ENCODE measurements around the gene KCNC4. TPM values are rescaled to one million over a fixed set of nuclear protein-coding genes. Genes with fewer than 3 reads are reported as not detected.

The KCNC4 gene
- total and polyA plus RNA-seq, 2 of the 4 experiments (the other 2 are of a cell fraction), result 0.18 to 2.3 TPM

DNA sequence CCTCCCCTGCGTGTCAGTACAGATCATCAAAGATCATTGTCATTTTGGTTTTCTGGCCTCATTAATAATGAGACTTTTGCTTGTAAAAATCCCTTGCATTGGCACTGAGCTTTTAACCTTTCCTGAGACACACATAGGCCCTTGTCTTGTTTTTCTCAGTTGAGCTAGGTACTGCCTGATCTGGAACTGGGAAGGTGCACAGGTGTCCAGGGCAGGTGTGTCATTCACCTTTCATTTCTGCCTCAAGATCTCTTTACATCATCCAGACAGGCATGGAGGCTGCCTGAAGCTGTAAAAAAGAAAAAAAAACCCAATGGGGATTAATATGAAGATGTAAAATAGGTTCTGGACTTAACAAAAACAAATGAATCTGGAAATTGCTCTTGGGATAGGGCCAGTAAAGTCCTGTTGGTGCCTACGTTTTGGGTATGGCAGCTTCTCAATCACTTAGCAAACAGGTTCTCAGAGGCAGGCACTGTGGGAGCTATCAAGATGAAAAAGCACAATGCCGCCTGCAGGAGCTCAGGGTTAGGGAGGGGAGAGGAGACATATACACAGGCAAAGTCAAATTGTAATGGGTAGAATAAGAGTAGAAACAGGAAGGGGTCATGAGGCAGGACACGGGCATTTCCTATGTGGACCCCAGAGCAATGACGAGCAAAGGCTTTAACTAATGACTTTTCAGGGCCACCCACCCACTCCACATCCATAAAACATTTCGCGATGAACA, 1.0 kb upstream of the KCNC4 start:
- Histone ChIP-seq H3K18ac (ENCODE audit: low read depth, low read length) (no peak overlapping the region), H3K56ac (ENCODE audit: extremely low read depth, insufficient read depth, low read length) (no peak overlapping the region), H3K4me3 (ENCODE audit: insufficient read depth, low read depth, low read length) (no peak overlapping the region), H2BK5ac (ENCODE audit: low read depth, low read length, poor library complexity, severe bottlenecking) (no peak overlapping the region), H4K5ac (ENCODE audit: low read depth, low read length) (no peak overlapping the region), H2AFZ (replicated peaks; ENCODE audit: low read length, poor library complexity) (peak overlapping the region; percentile 94), H3K27me3 (ENCODE audit: control insufficient read depth, insufficient read depth, low read length) (peaks cover 42% of the 10 kb centered on the region), H2BK20ac (ENCODE audit: low read depth, low read length) (no peak overlapping the region), H3K9ac (ENCODE audit: low read depth, low read length) (no peak overlapping the region), H4K91ac (ENCODE audit: insufficient read depth, low read depth, low read length) (no peak overlapping the region), H3K14ac (replicated peaks; ENCODE audit: low read depth, low read length) (no peak overlapping the region), H4K20me1 (ENCODE audit: insufficient read depth, low read length) (peaks cover 3% of the 10 kb centered on the region), H3K4ac (ENCODE audit: low read depth, low read length) (no peak overlapping the region), H3K79me1 (ENCODE audit: low read depth in 1 of 2, low read length in 2 of 2) (no peaks in the 10 kb centered on the region), H4K8ac (ENCODE audit: low read depth in 2 of 2, low read length in 2 of 2) (peak overlapping the region in 1 of 2 experiments; percentile 95; a peak in 1 of 4 replicates), H2AK9ac (replicated peaks; ENCODE audit: low read depth, low read length, poor library complexity) (peak overlapping the region; percentile 53), H3K4me2 (ENCODE audit: low read depth, low read length) (no peak overlapping the region), H3K36me3 (ENCODE audit: control insufficient read depth, insufficient read depth, low read length) (no peaks in the 10 kb centered on the region), H3K23ac (ENCODE audit: low read depth, low read length) (no peak overlapping the region), H3K9me1 (ENCODE audit: insufficient read depth, low read length) (no peaks in the 10 kb centered on the region), H3K9me3 (ENCODE audit: control insufficient read depth, insufficient read depth, low read length) (no peaks in the 10 kb centered on the region), H2BK120ac (ENCODE audit: low read depth, low read length) (no peak overlapping the region), H2AK5ac (ENCODE audit: low read depth, low read length) (no peak overlapping the region), H3K27ac (ENCODE audit: insufficient read depth, low read length) (no peak overlapping the region), H2BK15ac (ENCODE audit: low read depth, low read length) (no peak overlapping the region), H3K4me1 (ENCODE audit: control insufficient read depth, insufficient read depth, low read length) (no peaks in the 10 kb centered on the region)
- TF ChIP-seq POLR2A (IDR thresholded peaks at IDR 0.05; ENCODE audit: low read depth, low read length) (no peak), RAD21 (IDR thresholded peaks at IDR 0.05; ENCODE audit: low read length) (no peak), RFX5 (IDR thresholded peaks at IDR 0.05; ENCODE audit: low read depth, low read length) (no peak), BHLHE40 (IDR thresholded peaks at IDR 0.05; ENCODE audit: low read depth, low read length) (no peak), SMC3 (IDR thresholded peaks at IDR 0.05; ENCODE audit: low read depth, low read length) (no peak), NFE2L2 (IDR thresholded peaks at IDR 0.05; ENCODE audit: low read depth, low read length) (no peak), MAZ (IDR thresholded peaks at IDR 0.05; ENCODE audit: borderline replicate concordance, low read depth, low read length) (no peak), RCOR1 (IDR thresholded peaks at IDR 0.05; ENCODE audit: insufficient replicate concordance, low read length) (no peak), CEBPB (IDR thresholded peaks at IDR 0.05; ENCODE audit: low read depth, low read length) (no peak), MXI1 (IDR thresholded peaks at IDR 0.05; ENCODE audit: borderline replicate concordance, low read depth, low read length) (no peak)
- TF ChIP-seq, protein P1, sequence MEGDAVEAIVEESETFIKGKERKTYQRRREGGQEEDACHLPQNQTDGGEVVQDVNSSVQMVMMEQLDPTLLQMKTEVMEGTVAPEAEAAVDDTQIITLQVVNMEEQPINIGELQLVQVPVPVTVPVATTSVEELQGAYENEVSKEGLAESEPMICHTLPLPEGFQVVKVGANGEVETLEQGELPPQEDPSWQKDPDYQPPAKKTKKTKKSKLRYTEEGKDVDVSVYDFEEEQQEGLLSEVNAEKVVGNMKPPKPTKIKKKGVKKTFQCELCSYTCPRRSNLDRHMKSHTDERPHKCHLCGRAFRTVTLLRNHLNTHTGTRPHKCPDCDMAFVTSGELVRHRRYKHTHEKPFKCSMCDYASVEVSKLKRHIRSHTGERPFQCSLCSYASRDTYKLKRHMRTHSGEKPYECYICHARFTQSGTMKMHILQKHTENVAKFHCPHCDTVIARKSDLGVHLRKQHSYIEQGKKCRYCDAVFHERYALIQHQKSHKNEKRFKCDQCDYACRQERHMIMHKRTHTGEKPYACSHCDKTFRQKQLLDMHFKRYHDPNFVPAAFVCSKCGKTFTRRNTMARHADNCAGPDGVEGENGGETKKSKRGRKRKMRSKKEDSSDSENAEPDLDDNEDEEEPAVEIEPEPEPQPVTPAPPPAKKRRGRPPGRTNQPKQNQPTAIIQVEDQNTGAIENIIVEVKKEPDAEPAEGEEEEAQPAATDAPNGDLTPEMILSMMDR (conservative IDR thresholded peaks at IDR 0.05; ENCODE audit: low read depth, low read length), result no peak
- TF ChIP-seq, protein P2, sequence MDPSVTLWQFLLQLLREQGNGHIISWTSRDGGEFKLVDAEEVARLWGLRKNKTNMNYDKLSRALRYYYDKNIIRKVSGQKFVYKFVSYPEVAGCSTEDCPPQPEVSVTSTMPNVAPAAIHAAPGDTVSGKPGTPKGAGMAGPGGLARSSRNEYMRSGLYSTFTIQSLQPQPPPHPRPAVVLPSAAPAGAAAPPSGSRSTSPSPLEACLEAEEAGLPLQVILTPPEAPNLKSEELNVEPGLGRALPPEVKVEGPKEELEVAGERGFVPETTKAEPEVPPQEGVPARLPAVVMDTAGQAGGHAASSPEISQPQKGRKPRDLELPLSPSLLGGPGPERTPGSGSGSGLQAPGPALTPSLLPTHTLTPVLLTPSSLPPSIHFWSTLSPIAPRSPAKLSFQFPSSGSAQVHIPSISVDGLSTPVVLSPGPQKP (IDR thresholded peaks at IDR 0.05; ENCODE audit: borderline replicate concordance, low read depth, low read length), result no peak
- CTCF ChIA-PET, result interaction anchor here (0.7 to 4.7 kb wide), 5 partner anchors 12 to 414 kb away, joined by 5 to 68 read pairs (median 27); no protein-coding TSS in a partner anchor
- no CpG with 5 or more reads among the region's 7 CpGs for WGBS, 2 experiments (ENCODE audit: extremely low coverage in 2 of 2, insufficient read length in 1 of 2)
- DNase-seq (no peak), ATAC-seq (ENCODE audit: low read depth) (no peak)
- intact Hi-C loops (cut with micrococcal nuclease) (no loop called here), in situ Hi-C loops (cut with MboI; ENCODE audit: low sequenced_read_pairs) (loop anchor here (10.0 kb wide), 1 partner anchor 206 kb away; no protein-coding TSS in a partner anchor), dilution Hi-C loops (cut with HindIII; ENCODE audit: low sequenced_read_pairs, unreplicated experiment) (no loop called here)
- POLR2A ChIA-PET (ENCODE audit: unreplicated experiment), result no interaction called here
- BruUV-seq (replicated peaks), result no TSS peak
